HepG2 (cell line): Measurements from ENCODE around the gene PCIF1. TPM values are rescaled to one million over a fixed set of nuclear protein-coding genes. Genes with fewer than 3 reads are reported as not detected.

Experiments used
- DNMT3B ChIP-seq: conservative IDR thresholded peaks from 2 replicates; pipeline ENCODE4 v1.6.1; 2016; ENCODE audit warnings: missing biosample characterization, control low read depth
- FOXM1 ChIP-seq: sonication (generic); formaldehyde crosslinking; IDR thresholded peaks from 2 replicates; pipeline ENCODE4 v1.5.0; 2020; ENCODE audit warnings: missing genetic modification reagents
- HNRNPL ChIP-seq: fragments of 200-400 bp; formaldehyde crosslinking; IDR thresholded peaks from 2 replicates; pipeline ENCODE4 v1.6.1; 2017; ENCODE audit warnings: mild to moderate bottlenecking, low read depth, low read length
- ISX ChIP-seq: sonication (generic); formaldehyde crosslinking; conservative IDR thresholded peaks from 2 replicates; pipeline ENCODE4 v1.5.0; 2020; ENCODE audit warnings: missing genetic modification reagents
- JUND ChIP-seq: sonication (generic); formaldehyde crosslinking; IDR thresholded peaks from 2 replicates; pipeline ENCODE4 v1.8.0; 2022; ENCODE audit warnings: mild to moderate bottlenecking, missing genetic modification reagents
- SRSF9 ChIP-seq: fragments of 200-400 bp; formaldehyde crosslinking; IDR thresholded peaks from 2 replicates; pipeline ENCODE4 v1.6.1; 2018; ENCODE audit warnings: borderline replicate concordance, mild to moderate bottlenecking, low read depth, low read length; ENCODE audit not compliant: insufficient read depth, poor library complexity, severe bottlenecking
- TBX3 ChIP-seq: fragments of 450-650 bp; IDR thresholded peaks from 2 replicates; pipeline ENCODE4 v1.6.1; 2017; ENCODE audit warnings: antibody characterized with exemption, mild to moderate bottlenecking, inconsistent platforms, borderline replicate concordance
- ZFAT ChIP-seq: sonication (generic); formaldehyde crosslinking; conservative IDR thresholded peaks from 2 replicates; pipeline ENCODE4 v1.8.1; 2023; ENCODE audit warnings: missing genetic modification reagents, inconsistent platforms
- ZNF329 ChIP-seq: sonication (generic); formaldehyde crosslinking; IDR thresholded peaks from 2 replicates; pipeline ENCODE4 v1.9.0; 2021; ENCODE audit warnings: low read depth, mild to moderate bottlenecking, missing genetic modification reagents
- ZSCAN25 ChIP-seq: sonication (generic); formaldehyde crosslinking; IDR thresholded peaks from 2 replicates; pipeline ENCODE4 v1.8.0; 2022; ENCODE audit warnings: mild to moderate bottlenecking, missing genetic modification reagents
- ZSCAN5A ChIP-seq: sonication (generic); formaldehyde crosslinking; IDR thresholded peaks from 2 replicates; pipeline ENCODE4 v1.8.0; 2022; ENCODE audit warnings: mild to moderate bottlenecking, missing genetic modification reagents, borderline replicate concordance
- polyA plus RNA-seq, 8 experiments: library from polyadenylated mRNA; depleted of rRNA in 3 of 8; stranded (reverse) in 7 of 8; unstranded in 1 of 8; fragments of >200 nt; fragmentation: Illumina TruSeq in 4 of 8; extraction: Trizol in 4 of 8; gene quantifications; 2 replicates each; pipeline versions ENCODE4 v1.2.1 to v1.2.3, GENCODE V29; 2011 to 2016; ENCODE audit warnings: low read depth in 4 of 8, missing spikeins in 1 of 8, mixed read lengths in 1 of 8; ENCODE audit not compliant: insufficient read depth in 1 of 8
- total RNA-seq, 5 experiments: library from RNA; depleted of rRNA; stranded (reverse); fragments of >200 nt; fragmentation: Illumina TruSeq; extraction: Trizol; gene quantifications; 2 replicates each; pipeline ENCODE4 v1.2.3, GENCODE V29; 2016; ENCODE audit warnings: low read depth in 1 of 5
- TF ChIP-seq, protein P1 (sequence below): sonication (generic); formaldehyde crosslinking; IDR thresholded peaks from 2 replicates; pipeline ENCODE4 v1.5.1; 2020; ENCODE audit warnings: mild to moderate bottlenecking, missing genetic modification reagents, borderline replicate concordance
- TF ChIP-seq, protein P2 (sequence below): sonication (generic); formaldehyde crosslinking; IDR thresholded peaks from 2 replicates; pipeline ENCODE4 v1.4.0; 2020; ENCODE audit warnings: mild to moderate bottlenecking, missing genetic modification reagents

Gene PCIF1
- total and polyA plus RNA-seq, 2 of the 13 experiments (the other 11 are each of a cell fraction or from before 2014, with no cell fraction given) = 20.9 to 24.4 TPM

DNA sequence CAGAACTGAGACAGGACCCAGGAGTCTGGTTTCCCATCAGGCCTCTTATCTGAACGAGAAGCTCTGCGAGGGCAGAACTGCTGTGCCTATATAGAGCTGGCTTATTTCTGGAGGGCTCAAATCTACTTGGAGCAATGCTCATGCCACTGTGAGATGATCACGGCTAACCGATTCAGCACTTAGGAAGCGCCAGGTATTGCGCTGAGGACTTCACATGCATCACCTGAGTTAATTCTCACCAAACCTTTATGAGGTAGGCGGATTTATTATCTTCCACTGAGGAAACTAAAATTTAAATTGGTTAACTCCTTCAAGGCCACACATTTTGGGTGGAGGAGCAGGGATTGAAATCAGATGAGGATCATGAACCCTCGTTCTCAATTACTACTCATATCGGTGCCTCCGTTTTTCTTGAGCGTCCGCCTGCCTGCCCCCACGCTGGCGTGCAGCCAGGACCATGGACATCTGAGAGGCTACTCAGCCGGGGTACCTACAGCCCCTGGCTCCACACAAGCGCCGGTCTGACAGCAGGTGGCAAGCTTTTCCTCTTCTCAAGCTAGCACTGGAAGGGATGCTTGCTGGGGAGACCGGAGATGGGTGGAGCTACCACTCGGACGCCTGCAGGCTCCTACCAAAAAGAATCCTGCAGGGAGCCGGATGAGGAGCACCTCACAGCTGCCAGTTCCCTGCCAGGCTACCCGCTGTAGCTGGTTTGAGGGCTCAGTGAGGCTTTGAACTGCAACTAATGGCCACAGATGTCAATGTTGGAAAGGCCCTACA, 1.0 kb upstream of the PCIF1 start (continued):
- TF ChIP-seq ZSCAN5A (CRISPR knock-in tag) (peak; percentile 87), JUND (CRISPR knock-in tag) (0 out of 2 replicates have a peak, but pooled peaks have one; percentile 32), ISX (no peak), HNRNPL (peak; percentile 51; the same call in 1 of the 2 replicates), FOXM1 (CRISPR knock-in tag) (no peak), DNMT3B (CRISPR knock-in tag) (no peak), SRSF9 (no peak), ZSCAN25 (peak; percentile 60; the same call in 1 of the 2 replicates), ZNF329 (CRISPR knock-in tag) (no peak), TBX3 (no peak), ZFAT (no peak)
- TF ChIP-seq, protein P1, sequence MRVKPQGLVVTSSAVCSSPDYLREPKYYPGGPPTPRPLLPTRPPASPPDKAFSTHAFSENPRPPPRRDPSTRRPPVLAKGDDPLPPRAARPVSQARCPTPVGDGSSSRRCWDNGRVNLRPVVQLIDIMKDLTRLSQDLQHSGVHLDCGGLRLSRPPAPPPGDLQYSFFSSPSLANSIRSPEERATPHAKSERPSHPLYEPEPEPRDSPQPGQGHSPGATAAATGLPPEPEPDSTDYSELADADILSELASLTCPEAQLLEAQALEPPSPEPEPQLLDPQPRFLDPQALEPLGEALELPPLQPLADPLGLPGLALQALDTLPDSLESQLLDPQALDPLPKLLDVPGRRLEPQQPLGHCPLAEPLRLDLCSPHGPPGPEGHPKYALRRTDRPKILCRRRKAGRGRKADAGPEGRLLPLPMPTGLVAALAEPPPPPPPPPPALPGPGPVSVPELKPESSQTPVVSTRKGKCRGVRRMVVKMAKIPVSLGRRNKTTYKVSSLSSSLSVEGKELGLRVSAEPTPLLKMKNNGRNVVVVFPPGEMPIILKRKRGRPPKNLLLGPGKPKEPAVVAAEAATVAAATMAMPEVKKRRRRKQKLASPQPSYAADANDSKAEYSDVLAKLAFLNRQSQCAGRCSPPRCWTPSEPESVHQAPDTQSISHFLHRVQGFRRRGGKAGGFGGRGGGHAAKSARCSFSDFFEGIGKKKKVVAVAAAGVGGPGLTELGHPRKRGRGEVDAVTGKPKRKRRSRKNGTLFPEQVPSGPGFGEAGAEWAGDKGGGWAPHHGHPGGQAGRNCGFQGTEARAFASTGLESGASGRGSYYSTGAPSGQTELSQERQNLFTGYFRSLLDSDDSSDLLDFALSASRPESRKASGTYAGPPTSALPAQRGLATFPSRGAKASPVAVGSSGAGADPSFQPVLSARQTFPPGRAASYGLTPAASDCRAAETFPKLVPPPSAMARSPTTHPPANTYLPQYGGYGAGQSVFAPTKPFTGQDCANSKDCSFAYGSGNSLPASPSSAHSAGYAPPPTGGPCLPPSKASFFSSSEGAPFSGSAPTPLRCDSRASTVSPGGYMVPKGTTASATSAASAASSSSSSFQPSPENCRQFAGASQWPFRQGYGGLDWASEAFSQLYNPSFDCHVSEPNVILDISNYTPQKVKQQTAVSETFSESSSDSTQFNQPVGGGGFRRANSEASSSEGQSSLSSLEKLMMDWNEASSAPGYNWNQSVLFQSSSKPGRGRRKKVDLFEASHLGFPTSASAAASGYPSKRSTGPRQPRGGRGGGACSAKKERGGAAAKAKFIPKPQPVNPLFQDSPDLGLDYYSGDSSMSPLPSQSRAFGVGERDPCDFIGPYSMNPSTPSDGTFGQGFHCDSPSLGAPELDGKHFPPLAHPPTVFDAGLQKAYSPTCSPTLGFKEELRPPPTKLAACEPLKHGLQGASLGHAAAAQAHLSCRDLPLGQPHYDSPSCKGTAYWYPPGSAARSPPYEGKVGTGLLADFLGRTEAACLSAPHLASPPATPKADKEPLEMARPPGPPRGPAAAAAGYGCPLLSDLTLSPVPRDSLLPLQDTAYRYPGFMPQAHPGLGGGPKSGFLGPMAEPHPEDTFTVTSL (CRISPR knock-in tag) = 0 out of 2 replicates have a peak, but pooled peaks have one; percentile 10
- TF ChIP-seq, protein P2, sequence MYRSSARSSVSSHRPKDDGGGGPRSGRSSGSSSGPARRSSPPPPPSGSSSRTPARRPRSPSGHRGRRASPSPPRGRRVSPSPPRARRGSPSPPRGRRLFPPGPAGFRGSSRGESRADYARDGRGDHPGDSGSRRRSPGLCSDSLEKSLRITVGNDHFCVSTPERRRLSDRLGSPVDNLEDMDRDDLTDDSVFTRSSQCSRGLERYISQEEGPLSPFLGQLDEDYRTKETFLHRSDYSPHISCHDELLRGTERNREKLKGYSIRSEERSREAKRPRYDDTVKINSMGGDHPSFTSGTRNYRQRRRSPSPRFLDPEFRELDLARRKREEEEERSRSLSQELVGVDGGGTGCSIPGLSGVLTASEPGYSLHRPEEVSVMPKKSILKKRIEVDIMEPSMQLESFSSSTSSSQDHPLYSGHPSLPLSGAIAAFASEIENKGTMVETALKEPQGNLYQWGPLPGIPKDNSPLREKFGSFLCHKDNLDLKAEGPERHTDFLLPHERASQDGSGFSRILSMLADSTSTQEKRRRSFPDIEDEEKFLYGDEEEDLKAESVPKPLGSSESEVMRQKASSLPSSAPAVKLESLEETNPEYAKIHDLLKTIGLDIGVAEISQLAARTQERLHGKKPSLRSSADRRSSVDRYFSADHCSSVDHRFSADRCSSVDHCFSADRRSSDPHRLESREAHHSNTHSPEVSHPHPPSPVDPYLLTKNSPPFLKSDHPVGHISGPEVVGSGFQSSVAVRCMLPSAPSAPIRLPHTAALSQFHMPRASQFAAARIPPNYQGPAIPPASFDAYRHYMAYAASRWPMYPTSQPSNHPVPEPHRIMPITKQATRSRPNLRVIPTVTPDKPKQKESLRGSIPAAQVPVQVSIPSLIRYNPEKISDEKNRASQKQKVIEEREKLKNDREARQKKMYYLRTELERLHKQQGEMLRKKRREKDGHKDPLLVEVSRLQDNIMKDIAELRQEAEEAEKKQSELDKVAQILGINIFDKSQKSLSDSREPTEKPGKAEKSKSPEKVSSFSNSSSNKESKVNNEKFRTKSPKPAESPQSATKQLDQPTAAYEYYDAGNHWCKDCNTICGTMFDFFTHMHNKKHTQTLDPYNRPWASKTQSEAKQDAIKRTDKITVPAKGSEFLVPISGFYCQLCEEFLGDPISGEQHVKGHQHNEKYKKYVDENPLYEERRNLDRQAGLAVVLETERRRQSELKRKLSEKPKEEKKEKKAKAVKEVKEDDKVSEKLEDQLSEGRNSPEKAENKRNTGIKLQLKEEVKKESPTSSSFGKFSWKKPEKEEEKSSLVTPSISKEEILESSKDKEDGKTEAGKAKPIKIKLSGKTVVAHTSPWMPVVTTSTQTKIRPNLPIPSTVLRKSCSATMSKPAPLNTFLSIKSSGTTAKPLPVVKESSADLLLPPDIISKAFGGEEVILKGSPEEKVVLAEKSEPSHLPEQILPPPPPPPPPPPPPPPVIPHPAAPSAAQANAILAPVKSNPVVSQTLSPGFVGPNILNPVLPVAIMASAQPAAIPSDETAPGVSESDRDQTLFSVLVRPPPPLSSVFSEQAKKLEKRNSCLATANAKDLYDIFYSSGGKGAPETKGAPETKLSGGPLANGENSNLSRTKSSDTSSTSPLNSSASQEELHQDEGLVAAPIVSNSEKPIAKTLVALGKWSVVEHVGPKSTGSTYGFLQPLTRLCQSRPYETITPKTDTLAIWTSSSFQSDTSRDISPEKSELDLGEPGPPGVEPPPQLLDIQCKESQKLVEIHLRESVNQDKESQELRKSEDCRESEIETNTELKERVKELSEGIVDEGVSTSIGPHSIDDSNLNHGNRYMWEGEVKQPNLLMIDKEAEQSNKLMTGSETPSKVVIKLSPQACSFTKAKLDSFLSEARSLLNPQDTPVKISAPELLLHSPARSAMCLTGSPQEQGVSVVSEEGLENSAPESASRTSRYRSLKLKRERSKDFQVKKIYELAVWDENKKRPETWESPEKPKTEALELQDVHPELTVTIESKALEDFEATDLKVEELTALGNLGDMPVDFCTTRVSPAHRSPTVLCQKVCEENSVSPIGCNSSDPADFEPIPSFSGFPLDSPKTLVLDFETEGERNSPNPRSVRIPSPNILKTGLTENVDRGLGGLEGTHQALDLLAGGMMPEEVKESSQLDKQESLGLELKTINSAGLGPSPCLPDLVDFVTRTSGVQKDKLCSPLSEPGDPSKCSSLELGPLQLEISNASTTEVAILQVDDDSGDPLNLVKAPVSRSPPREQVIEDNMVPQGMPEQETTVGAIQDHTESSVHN (CRISPR knock-in tag) = 0 out of 2 replicates have a peak, but pooled peaks have one; percentile 94
